ENCODE results near the gene SPPL3.

DNA sequence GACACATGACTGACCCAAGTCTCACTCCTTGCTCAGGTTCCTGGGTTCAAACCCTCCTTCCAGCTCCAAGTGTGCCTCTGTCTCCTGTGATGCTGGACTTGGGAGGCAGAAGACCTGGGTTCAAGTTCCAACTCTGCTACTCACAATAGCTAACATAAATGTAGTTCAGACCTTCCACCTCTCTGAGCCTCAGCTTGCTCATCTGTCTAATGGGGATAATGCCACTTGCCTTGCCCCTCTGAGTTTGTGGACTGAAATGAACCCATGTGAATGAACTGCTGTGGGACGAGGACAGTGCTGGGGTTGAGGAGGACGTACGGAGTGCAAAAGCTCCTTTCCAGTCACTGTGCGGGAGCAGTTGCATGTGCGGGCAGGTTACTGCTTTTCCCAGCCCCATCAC lies 137.6 kb downstream of the SPPL3 start:
- TF ChIP-seq, protein P1, sequence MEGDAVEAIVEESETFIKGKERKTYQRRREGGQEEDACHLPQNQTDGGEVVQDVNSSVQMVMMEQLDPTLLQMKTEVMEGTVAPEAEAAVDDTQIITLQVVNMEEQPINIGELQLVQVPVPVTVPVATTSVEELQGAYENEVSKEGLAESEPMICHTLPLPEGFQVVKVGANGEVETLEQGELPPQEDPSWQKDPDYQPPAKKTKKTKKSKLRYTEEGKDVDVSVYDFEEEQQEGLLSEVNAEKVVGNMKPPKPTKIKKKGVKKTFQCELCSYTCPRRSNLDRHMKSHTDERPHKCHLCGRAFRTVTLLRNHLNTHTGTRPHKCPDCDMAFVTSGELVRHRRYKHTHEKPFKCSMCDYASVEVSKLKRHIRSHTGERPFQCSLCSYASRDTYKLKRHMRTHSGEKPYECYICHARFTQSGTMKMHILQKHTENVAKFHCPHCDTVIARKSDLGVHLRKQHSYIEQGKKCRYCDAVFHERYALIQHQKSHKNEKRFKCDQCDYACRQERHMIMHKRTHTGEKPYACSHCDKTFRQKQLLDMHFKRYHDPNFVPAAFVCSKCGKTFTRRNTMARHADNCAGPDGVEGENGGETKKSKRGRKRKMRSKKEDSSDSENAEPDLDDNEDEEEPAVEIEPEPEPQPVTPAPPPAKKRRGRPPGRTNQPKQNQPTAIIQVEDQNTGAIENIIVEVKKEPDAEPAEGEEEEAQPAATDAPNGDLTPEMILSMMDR (IDR thresholded peaks at IDR 0.05; ENCODE audit: insufficient read depth, low read length), result no peak
- TF ChIP-seq SPI1 (IDR thresholded peaks at IDR 0.05; ENCODE audit: borderline replicate concordance, low read depth), result no peak

All from HL-60 (cell line).